NCI-H82 (cell line): Measurements from ENCODE around the gene DLX6.
A peak's percentile ranks its signal among the peaks of the same experiment; 100 is the strongest.

Experiments used
- DNase-seq: peaks from one replicate; lab custom pipeline; 2025; lab: John Stamatoyannopoulos, UW

The DLX6 gene

DNA sequence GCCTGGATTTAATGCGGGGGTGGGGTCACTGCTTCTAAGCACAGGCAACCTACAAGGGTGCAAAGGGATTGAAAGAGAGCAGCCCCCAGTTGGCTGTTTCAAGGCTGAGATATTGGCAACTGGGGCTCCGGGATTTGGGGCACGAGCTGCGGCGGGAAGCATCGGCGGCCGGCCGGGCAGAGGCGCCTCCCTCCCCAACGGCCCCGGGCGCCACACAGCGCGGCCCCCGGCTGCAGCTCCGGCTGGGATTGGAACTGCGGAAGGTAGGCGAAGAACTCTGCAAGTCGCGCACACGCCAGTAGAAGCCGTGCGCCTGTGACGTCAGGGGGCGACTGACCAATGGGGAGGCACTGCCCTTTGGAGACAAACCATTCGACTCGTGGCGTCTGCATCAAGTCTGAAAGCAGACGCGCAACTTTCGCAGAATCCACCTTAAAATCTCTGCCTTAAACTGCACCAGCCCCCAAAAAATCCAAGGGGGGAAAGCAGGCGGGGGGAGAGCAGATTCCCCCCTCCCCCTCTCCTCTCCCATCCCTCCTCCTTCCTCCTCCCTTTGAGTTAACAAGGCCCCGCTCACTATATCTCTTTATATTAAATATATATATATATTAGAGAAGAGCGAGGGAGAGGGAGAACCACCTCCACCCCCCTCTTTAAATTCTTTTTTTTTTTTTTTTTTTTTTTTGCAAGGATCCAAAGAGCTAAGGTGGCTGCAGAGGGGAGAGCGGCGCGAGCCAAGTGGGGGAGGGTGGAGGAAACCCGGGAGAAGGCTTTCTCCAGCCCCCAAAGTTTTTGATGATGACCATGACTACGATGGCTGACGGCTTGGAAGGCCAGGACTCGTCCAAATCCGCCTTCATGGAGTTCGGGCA lies at the start of gene DLX6:
Gene DLX6 (plus strand): TSS at position 371 of the 872 bp plus-strand sequence. CDS start 425 bp downstream, at position 796.
- peak; percentile 98 for DNase-seq

DNA sequence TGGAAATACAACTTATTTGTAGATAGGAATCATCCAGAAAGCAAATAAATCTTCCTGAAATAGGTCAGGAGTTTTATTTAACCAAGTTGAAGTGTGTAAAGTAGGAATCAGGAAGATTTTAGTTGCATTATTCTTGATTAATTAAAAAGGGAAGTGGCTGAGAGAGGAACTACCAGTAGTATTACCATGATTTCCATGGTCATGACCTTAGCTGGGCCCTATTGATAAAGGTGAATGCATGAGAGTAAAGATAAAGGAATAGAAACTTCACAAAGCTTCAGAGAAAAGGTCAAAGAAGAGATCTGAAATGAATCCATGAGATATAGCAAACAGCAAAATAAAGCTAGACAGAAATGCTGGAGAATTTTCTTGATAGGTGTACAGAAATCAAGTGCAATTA lies 46.2 kb upstream of the DLX6 start:
- no peak for DNase-seq

DNA sequence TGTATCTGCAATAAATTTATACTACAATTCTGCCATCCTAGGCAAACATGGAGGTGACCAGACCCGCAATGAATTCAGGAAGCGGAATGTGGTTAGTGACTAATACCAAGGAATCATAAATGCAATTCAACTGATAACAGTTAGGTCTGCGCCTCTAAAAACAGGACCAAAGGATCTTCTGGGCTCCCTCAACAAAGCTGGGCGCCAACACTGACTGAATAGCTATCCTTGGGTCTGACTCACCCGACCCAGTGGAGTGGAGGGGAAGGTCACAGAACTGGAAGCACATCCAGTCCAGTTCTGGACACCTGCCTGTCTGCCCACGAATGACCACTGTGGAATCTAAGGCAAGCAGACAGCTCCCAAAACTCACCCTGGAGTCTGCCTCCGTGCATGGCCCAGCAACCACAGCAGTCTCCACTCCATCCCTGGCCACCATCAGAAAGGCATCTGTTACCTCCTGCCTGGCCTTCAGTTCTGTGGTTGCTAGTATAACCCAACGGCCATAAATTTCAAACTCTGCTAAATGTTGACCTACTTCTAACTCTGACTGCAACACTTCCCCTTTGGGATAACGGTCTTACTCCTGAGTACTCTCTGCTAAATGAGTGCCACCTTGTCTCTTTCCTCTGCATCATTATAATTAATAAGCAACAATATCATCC lies 43.0 kb upstream of the DLX6 start:
- no peak for DNase-seq

DNA sequence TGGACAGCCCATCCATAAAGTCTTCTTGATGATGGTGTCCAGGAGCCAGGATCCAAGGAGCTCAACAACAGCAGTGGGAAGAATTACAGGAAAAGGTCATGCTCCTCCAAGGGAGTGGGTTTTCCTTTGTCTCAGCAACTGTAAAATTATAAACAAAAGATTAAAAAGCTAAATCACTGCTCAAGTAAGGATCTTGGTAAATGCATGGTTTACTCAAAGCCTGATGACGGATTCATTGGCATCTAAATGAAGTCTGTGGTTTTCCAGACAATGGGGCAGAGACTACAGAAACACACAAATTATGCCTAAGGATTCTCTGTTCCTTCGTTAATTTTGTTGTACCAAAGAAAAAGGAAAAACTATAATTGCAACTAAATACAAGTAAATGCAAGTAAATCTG lies 36.4 kb upstream of the DLX6 start:
- DNase-seq: no peak

DNA sequence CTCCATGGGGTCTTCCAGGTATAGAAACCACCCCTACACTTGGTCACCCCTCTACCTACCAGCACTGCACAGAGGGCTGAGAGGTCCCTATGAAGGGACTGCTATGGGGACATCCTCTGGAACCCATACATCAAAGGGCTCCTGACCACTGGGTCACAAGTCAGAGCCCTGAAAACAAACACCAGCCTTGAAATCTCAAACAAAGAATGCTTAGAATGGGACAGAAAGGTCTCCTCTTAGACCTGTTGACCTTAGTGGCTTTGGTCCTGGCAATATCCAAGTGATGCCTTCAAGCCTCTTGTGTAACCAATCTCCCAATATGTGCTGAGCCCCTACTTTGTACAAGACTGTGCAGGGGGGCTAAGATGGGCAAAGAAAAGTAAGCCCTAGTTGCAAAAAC lies 34.6 kb upstream of the DLX6 start:
- DNase-seq: no peak

DNA sequence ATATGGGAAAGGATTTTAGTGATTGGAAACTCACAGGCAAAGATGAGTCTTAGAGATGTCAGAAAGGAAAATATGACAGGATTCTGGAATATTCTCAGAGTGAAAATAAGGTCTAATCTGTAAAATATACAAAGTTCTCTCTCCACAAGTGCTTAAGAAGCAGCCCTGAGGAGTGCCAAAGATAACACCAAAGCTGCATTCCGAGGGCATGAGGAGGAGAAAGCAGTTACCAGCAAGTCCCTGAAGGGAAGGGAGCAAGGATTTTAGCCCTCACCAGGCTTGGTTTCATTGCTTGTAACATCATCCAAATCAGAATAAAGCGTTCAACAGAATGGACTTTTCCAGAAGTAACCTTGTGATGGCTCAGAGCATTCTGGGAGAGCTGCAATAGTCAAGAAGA lies 31.4 kb upstream of the DLX6 start:
- no peak for DNase-seq

DNA sequence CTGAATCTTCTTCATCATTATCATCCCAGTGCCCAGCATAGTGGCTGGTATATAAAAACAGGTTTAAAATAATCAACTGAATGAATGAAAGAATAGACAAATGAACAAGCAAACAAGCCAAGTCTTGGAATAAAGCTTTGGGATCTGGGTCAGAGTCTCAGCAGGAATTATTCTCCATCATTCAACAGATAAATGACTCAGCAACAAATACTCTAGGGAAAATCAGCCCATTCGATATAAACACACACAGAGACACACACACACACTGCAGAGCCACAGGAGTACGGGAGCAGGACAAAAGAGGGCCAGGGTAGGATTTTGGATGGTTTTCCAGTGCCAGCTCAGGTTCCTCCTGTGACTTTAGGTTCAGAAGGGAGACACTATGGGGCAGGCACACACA lies 29.2 kb upstream of the DLX6 start:
- DNase-seq: no peak

DNA sequence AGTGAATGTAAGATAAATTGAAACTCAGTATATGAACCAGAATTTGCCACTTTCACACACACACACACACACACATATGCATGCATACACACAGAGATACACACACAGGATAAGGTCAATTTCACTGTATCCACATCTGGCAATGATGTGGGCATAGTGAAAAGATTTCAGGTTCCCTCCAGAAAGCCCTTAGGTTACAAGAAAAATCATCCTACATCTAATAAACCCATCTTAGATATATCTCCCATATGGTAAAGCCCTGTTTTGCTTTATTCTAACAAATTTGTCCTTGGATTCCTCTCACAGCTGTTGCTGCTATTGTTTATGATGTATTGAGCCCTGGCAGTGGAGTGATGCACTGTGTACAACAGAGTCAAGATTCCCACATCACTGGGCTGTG lies 27.9 kb upstream of the DLX6 start:
- no peak for DNase-seq

DNA sequence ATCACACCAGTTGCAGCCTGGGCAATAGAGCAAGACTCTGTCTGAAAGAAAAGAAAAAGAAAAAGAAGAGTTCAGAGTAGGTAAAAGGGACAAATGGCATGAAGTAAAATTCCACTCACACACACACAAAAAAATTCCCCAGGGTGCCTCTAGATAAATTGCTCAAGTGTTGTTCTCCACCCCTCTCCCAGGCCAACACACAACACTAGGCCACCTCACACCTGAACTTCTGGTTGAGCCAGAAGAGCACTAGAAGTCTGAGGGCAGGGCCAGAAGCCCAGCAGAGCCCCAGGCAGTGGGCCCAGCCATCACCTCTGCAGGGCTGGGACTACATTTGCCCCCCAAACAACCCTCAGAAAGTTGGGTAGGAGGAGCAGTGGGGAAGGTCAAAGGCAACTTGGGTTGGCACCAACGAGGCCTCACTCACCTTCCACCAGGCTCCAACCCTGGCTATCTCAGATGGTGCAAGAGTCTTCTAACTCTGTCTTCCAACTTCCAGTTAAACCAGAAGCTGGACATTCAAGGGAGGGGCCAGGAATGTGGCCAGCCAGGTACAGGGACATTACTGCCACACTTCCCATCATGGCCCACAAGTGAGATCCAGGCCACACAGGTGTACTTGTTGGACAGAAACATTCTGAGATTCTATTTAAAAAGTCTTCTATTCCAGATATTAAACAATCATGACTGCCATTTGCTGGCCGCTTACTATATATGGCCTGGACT lies 25.6 kb upstream of the DLX6 start:
- no peak for DNase-seq

DNA sequence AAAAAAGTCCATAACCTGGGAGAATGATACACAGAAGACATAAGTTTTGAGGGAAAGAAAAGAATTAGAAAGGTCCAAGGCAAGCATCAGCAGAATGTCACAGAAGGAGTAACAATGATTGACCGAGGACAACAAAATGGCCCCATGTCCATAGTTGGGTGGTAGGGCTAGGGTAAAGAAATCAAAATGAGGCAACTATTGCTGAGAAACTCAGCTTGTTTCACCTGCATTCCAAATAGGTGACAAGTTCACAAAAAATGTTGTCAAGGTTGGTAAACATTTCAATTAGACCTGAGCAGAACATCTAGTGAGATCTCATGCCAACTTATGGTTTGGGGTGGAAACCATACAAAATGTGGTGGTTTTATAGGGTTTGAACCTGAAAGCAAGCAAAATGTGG lies 22.8 kb upstream of the DLX6 start:
- DNase-seq: no peak

DNA sequence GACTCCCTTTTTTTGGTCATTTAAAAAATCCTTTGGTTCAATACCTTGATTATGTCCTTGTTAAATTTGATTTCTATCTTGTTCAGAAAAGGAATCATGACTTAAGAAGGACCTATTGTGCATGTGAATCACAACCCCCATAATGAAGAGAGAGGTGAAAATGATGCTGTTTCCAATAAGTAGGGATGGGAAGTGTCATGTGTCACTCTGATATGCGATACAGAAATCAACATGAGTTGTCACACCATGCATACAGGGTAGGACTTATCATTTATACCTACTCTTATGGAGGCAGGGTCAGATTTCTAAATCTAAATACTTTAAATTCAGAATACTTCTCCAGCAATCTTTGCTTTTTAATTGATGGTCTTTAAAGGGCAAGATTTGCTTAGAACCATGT lies 19.4 kb upstream of the DLX6 start:
- DNase-seq: no peak

DNA sequence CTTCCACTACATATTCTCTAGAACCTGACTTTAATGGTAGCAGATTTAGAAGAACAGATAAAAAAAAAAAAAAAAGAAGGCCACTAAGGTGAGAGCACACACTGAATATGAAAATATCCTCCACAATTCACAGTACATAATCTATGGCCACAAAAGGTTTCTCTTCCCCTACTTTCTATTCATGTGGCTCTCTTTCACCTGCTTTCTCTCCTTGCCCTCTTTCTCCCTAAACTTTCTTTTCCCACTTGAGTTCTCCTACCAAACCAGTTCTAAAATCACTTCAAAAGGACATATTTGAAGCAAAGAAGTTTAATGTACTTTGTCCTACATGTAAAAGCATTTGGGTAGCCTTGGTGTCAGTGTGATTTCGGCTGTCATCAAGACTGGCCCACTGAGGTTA lies 18.5 kb upstream of the DLX6 start:
- no peak for DNase-seq

DNA sequence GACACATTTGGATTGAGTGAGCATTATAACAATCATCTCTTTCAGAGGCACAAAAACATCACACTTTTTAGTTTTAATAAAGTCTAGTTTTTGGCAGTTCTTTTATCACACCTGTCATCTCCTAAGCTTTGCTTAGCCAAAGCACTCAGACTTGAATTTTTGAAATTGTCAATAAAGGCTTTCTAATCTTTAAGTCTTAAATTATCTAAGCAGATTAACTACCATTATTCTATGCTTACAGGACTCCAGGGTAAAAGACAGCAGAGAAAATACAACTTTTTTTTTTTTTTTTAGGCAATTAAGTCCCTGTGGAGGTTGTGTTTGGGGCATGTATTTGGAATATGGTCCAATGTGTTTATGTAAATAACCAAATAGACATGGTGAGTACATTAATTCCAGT lies 17.6 kb upstream of the DLX6 start:
- peak; percentile 36 for DNase-seq

DNA sequence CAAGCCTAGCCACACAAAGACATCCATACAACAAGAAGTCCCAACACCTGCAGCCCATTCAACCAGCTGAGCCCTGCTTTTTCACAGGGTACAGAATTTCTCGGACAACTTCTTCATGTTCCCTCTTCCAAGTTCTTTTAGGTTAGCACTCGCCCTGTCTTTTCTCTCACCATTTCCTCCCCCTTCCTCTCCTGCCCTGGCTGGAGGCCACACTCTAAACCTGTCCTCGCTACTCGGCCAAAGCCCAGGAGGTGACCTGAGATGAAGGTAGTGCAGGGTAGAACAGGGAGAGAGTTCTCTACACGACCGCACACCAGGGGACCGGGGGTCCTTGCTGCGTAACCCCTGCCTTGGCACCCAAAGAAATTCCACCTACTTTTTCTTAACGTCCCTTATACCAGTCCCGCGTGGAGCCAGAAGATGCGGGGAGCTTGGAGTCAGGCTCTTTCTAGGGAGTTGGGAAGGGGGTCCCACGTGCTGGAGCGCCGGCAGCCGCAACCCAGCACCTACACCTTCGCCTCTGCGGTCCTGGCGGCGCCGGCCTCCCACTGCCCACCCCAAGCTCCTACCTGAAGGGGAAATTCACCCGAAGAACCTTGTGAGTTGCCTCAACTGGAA lies 16.0 kb upstream of the DLX6 start:
- no peak for DNase-seq

DNA sequence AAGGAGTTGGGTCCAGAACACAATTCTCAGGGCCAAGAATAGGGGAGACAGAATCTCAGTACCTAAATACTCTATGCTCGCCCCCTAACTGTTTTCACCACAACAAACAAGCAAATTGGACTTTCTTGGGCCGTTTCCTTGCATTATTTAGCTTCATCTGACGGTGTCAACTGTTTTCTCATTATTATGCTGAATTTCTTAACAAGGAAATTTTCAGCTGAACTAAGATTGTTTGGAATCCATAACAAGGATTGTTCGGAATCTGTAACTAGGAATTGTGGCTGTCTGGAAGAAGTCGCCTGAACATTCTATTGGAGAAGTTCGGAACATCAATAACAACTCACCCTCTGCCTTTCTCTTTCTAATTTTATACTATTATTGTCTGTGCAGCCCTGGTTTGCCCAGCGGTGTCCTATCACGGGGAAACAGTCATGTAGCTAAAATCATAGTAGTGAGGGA lies 15.5 kb upstream of the DLX6 start:
- DNase-seq: no peak

DNA sequence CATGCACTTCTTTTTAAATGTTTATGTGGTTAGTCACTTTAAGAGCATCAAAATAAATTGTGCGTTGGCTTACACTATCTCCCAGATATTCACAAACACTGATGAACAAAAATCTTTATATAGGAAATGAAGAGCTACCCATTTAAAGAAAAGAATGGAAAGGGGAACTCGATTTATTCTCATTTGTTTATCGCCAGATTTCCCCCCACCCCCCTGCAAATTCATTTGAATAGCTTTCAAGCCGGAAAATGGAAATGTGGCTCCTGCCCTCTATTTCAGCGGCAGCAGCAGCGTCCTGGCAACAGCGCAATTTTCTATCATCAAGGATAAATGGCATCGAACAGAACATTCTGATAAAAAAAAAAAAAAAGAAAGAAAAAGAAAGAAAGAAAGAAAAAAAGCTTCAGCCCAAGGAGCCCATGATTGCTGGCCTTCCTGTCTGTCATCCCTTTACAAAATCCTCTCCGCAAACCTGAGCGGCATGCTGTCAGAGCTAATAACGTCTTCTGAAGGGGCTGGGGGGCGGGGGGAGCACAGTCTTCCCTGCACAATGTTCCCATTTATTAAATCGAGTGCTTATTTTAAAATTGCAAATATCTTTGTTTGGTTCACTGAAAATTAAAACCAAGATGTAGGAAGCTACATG lies 13.7 kb upstream of the DLX6 start:
- no peak for DNase-seq

DNA sequence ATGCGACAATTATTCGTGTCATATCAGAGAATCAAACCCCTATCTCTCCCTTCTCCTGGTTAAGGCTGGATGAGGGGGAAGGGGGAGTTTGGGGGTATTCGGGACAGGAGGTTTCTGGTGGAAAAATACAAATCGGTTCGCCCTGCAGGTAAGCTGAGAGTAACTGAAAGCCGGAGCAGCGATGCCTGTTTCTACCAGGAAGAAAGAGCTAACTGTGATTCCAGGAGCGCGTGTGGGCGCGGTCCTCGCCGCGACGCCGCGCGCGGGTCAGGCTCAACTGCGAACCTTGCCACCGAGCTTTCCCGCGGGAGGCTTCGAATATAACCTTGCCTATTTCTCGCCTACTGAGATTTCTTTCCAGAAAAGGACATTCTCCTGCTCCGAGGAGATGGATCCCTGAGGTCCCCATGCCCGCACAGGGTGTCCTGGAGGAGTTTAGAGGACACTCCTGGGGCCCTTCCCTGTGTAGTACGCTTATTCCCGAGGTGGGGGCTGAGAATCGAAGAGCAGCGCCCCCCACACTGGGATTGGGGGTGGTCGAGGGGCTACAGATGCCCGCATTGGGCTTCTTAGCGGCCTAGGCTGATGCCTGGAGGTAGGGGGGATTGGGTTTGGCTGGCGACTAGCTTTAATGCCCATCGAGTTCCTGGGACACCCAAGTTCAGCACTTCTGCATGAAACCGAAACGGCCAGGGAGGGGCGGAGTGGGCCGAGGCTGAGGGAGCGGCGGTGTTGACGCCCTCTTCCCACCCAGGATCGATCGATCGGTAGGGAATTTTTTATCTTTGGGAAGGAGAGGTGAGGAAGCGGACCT lies 13.0 kb upstream of the DLX6 start:
- DNase-seq: no peak

DNA sequence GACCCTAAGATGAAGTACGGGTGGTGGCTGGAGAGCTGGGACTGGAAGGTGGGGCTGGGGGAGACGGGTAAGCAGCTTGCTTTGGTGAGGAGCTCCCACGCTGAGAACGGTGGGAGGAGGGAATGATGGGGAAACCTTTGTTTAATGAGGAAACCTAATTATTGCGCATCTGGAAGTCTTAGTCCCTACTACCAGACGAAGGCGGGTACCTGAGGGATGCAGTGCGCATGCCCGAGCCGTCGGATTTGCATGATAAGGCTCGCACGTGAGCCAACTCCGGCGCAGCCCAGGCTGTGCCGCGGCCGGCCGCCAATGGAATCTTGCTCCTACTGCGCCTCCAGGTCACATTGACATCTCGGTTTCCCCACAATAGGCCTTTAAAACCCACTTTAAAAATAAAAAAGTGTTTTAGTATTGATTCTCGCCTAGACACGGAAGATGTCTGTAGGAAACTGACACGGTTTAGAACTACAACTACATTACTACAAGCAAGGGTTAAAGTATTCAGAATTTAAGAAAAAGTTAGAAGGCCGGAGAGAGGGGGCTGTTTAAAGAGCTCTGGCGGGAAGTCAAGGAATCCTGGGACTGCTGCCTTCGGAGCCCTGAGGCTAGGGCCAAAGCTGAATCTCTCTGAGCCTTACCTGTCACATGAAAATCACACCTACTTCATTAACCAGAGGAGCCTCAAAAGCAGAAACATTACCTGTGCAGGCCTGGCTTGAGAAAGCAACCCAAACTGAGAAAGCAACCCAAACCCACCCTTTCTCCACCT lies 12.1 kb upstream of the DLX6 start:
- no peak for DNase-seq

DNA sequence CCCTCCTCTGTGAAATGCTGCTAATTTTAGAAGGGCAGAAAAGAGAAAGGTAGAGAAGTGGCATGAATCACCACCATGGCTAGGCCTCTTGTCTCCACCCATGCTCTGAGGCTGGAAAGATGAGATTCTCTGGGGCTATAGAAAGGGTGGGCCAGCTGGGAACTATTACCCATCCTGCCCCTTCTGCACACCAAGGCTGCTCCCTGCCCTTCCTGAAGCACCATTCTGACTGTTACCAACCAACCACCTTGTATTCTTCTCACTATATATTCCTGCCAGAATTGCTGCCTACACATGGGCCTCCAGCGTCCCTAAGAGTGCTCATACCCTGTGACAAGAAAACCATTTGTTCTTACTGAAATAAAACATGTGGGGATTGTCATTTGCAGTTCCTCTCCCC lies 11.4 kb upstream of the DLX6 start:
- DNase-seq: no peak

DNA sequence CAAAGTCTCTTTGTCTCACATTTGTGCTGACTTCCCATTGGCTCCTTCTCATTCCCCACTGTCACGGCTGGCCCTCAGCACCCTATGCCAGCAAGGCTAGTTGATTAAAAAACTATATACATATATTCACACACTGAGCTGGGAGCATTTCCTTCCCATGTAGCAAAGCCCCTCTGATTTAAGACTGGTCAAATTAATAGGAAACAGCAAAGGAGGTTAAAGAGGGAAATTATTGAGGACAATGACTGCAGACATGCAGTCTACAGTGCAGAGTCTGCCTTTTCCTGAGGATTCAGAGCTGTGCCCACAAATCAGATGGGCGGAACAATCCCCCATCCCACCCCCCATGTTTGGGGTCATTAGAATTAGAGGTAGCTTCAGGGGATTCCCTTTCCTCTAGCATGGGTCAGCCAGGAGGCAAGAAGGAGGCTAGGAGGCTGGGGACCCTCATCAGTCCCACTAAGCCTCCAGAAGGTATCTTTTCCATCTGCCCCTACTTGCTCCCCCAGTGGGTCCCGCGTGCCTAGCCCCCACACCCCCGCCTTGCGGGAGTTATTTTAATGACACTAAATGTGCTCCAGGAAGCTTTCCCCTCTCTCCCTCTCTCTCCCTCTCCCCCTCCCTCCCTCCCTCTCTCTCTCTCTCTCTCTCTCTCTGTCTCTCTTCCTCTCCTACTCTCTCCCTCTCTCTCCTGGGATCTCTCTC lies 9.8 kb upstream of the DLX6 start:
- DNase-seq: peak; percentile 50
